HG03095 (cell line): Measurements from ENCODE around the gene UPK3BL2.
"Not testable (repeated sequence)": the region's sequence is repeated elsewhere in the genome, so short reads cannot be mapped to it uniquely, and the experiment has no call there.

Experiments
- ATAC-seq: cut with Tn5 transposase; IDR thresholded peaks from one replicate; pipeline ENCODE4 v1.9.1; 2021; ENCODE audit warnings: moderate library complexity; ENCODE audit not compliant: unreplicated experiment

The UPK3BL2 gene

GRCh38 chr7:102496861-102497260 lies 46.6 kb downstream of the UPK3BL2 start:
- not testable (repeated sequence) for ATAC-seq

DNA sequence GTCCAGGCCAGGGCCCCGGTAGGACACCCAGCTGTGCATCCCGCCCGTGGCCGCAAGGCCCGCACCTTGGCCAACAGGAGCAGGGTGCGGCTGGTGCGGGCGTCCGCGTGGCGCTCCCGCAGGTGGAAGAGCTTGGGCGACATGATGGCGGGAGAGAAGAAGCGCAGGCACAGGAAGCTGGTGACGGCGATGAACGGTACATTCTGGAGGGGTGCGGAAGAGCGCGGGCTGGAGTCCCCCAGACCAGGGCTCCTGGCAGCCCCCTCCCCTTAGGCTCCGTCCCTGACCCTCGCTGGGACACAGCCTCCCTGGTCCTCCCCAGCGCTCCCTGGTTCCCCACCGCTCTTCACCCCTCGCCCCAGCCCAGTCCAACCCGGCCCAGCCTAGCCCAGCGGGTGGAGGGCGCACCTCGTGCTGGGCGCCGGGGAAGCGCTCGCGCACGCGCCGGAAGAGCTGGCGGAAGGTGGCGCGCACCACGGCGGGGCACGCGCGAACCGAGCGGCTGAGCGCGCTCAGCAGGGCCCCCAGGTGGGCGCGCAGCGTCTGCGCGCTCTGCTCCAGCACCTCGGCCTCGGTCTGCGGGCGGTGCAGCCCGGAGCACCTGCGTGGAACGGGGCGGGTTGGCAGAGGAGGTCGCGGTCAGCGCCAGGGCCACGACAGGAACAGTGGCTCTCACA lies 48.9 kb downstream of the UPK3BL2 start:
- ATAC-seq = peak; percentile 70

DNA sequence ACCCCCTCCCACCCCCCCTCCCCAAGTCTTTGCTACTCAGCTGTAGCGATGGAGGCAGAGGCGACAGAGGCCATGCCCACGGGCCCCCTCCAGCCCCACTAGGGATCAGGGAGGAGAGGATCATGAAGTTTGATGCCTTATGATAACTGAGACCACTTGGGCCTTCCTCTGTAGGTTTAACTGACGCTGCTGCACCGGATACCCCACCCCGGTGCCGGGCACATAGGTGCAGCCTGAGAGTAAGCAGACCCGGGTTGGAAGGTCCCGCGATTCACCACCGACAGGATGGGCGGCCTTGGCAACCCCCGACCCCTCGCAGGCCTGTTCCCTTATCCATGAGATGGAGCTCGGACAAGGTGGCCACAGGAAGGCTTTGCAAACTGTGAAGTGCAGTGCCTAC lies 49.5 kb downstream of the UPK3BL2 start:
- peak; percentile 2 for ATAC-seq

GRCh38 chr7:102493220-102493935 lies 50.1 kb downstream of the UPK3BL2 start:
- ATAC-seq = peak; percentile 34

GRCh38 chr7:102490529-102491075 lies 52.9 kb downstream of the UPK3BL2 start:
- ATAC-seq = peak; percentile 36
